ENCODE measurements around the gene MARCHF10.

- no peak for TF ChIP-seq RAD51 (IDR thresholded peaks at IDR 0.05; ENCODE audit: borderline replicate concordance)
- TF ChIP-seq ZNF10 (CRISPR knock-in tag; IDR thresholded peaks at IDR 0.05; ENCODE audit: borderline replicate concordance, low read depth) = no peak
- TF ChIP-seq, protein P1, sequence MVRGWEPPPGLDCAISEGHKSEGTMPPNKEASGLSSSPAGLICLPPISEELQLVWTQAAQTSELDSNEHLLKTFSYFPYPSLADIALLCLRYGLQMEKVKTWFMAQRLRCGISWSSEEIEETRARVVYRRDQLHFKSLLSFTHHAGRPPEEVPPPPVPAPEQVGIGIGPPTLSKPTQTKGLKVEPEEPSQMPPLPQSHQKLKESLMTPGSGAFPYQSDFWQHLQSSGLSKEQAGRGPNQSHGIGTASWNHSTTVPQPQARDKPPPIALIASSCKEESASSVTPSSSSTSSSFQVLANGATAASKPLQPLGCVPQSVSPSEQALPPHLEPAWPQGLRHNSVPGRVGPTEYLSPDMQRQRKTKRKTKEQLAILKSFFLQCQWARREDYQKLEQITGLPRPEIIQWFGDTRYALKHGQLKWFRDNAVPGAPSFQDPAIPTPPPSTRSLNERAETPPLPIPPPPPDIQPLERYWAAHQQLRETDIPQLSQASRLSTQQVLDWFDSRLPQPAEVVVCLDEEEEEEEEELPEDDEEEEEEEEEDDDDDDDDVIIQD (CRISPR knock-in tag; IDR thresholded peaks at IDR 0.05; ENCODE audit: low read depth) = no peak
- no peak for TF ChIP-seq IRX3 (CRISPR knock-in tag; IDR thresholded peaks at IDR 0.05; ENCODE audit: borderline replicate concordance, low read depth)
- no peak for TF ChIP-seq TARDBP (CRISPR knock-in tag; IDR thresholded peaks at IDR 0.05)
- no peak for TF ChIP-seq ZFP82 (CRISPR knock-in tag; IDR thresholded peaks at IDR 0.05; ENCODE audit: borderline replicate concordance)
- no peak for TF ChIP-seq CTCF (CRISPR knock-in tag; IDR thresholded peaks at IDR 0.05)
- TF ChIP-seq HNRNPUL1 (IDR thresholded peaks at IDR 0.05; ENCODE audit: low read depth, low read length) = no peak
- TF ChIP-seq NCOA2 (CRISPR knock-in tag; IDR thresholded peaks at IDR 0.05) = no peak
- TF ChIP-seq ZGPAT (CRISPR knock-in tag; IDR thresholded peaks at IDR 0.05) = no peak
- TF ChIP-seq, protein P2, sequence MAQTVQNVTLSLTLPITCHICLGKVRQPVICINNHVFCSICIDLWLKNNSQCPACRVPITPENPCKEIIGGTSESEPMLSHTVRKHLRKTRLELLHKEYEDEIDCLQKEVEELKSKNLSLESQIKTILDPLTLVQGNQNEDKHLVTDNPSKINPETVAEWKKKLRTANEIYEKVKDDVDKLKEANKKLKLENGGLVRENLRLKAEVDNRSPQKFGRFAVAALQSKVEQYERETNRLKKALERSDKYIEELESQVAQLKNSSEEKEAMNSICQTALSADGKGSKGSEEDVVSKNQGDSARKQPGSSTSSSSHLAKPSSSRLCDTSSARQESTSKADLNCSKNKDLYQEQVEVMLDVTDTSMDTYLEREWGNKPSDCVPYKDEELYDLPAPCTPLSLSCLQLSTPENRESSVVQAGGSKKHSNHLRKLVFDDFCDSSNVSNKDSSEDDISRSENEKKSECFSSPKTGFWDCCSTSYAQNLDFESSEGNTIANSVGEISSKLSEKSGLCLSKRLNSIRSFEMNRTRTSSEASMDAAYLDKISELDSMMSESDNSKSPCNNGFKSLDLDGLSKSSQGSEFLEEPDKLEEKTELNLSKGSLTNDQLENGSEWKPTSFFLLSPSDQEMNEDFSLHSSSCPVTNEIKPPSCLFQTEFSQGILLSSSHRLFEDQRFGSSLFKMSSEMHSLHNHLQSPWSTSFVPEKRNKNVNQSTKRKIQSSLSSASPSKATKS (CRISPR knock-in tag; IDR thresholded peaks at IDR 0.05) = no peak
- no peak for TF ChIP-seq FOSL2 (CRISPR knock-in tag; IDR thresholded peaks at IDR 0.05)
- no peak for TF ChIP-seq FOXK2 (IDR thresholded peaks at IDR 0.05)
- TF ChIP-seq POLR2A (IDR thresholded peaks at IDR 0.05; ENCODE audit: insufficient read depth in 1 of 2, low read depth in 2 of 2, low read length in 2 of 2) = no peak
Measured at GRCh38 chr17:62663304-62663703, 144.8 kb downstream of the MARCHF10 start.
